NCI-H2029 treated with DMSO at 0.1 percent for 48 hours (cell line): ENCODE results near the gene STK26.
"Not testable (repeated sequence)": the region's sequence is repeated elsewhere in the genome, so short reads cannot be mapped to it uniquely, and the experiment has no call there.

Experiments
- DNase-seq: peaks from one replicate; lab custom pipeline; 2025; lab: John Stamatoyannopoulos, UW

STK26 gene

GRCh38 chrX:132037479-132037993, 14.4 kb downstream of the STK26 start:
- no peak for DNase-seq

GRCh38 chrX:132040066-132040465, 17.0 kb downstream of the STK26 start:
- DNase-seq = no peak

GRCh38 chrX:132041015-132041414, 17.9 kb downstream of the STK26 start:
- no peak for DNase-seq

- DNase-seq = no peak
These were observed 20.9 kb downstream of the STK26 start for GRCh38 chrX:132043977-132044376.

- no peak for DNase-seq
These were observed 21.9 kb downstream of the STK26 start for GRCh38 chrX:132044953-132045352.

GRCh38 chrX:132045456-132045855, 22.4 kb downstream of the STK26 start:
- no peak for DNase-seq

GRCh38 chrX:132046533-132046932, 23.4 kb downstream of the STK26 start:
- no peak for DNase-seq

- DNase-seq = not testable (repeated sequence)
These were observed 28.7 kb downstream of the STK26 start for GRCh38 chrX:132051778-132052177.

- no peak for DNase-seq
These were observed 34.9 kb downstream of the STK26 start for GRCh38 chrX:132058050-132058449.

- DNase-seq = no peak
These were observed 35.9 kb downstream of the STK26 start for GRCh38 chrX:132058975-132059374.

GRCh38 chrX:132059973-132060540, 37.0 kb downstream of the STK26 start:
- DNase-seq = no peak

- no peak for DNase-seq
These were observed 40.2 kb downstream of the STK26 start for GRCh38 chrX:132063334-132063733.

GRCh38 chrX:132063862-132064261, 40.8 kb downstream of the STK26 start:
- DNase-seq = no peak

- DNase-seq = no peak
These were observed 45.3 kb downstream of the STK26 start for GRCh38 chrX:132068405-132068804.

- DNase-seq = no peak
These were observed 48.2 kb downstream of the STK26 start for GRCh38 chrX:132071254-132071653.

GRCh38 chrX:132077414-132077813, 54.3 kb downstream of the STK26 start:
- no peak for DNase-seq

GRCh38 chrX:132077912-132078311, 54.8 kb downstream of the STK26 start:
- no peak for DNase-seq

GRCh38 chrX:132085786-132086185, 62.7 kb downstream of the STK26 start:
- DNase-seq = no peak

GRCh38 chrX:132086672-132087071, 63.6 kb downstream of the STK26 start:
- no peak for DNase-seq

- DNase-seq = no peak
These were observed 65.8 kb downstream of the STK26 start for GRCh38 chrX:132088864-132089263.

GRCh38 chrX:132090403-132091159, 67.5 kb downstream of the STK26 start:
- no peak for DNase-seq

GRCh38 chrX:132092439-132093065, 69.5 kb downstream of the STK26 start:
- DNase-seq = peak; percentile 37

GRCh38 chrX:132093239-132093860, 70.2 kb downstream of the STK26 start:
- DNase-seq = no peak
